Measurements from ENCODE around the gene POLA1. TPM values are rescaled to one million over a fixed set of nuclear protein-coding genes. Genes with fewer than 3 reads are reported as not detected.

Gene POLA1
- total RNA-seq, 4 donors from 2014 or later: 10.1 to 15.3 (median 13.1) TPM

GRCh38 chrX:24890677-24891076 lies 197.0 kb downstream of the POLA1 start:
- TF ChIP-seq POLR2AphosphoS5 (IDR thresholded peaks at IDR 0.05): no peak
- TF ChIP-seq CTCF (IDR thresholded peaks at IDR 0.05): no peak
- no peak for TF ChIP-seq POLR2A (IDR thresholded peaks at IDR 0.05)
- TF ChIP-seq EP300 (IDR thresholded peaks at IDR 0.05): no peak
- Histone ChIP-seq H3K27me3 (no peaks in the 10 kb centered on the region), H3K4me1 (no peaks in the 10 kb centered on the region), H3K4me3 (no peak overlapping the region), H3K9me3 (no peaks in the 10 kb centered on the region), H3K27ac (no peak overlapping the region), H3K36me3 (peaks cover 5% of the 10 kb centered on the region)
- 42% methylated on average over 2 of the region's 2 CpGs for WGBS
- DNase-seq (ENCODE audit: low spot score in 2 of 2): no peak

- Histone ChIP-seq H3K36me3 (no peaks in the 10 kb centered on the region), H3K4me1 (no peaks in the 10 kb centered on the region), H3K4me3 (no peak overlapping the region), H3K27me3 (no peaks in the 10 kb centered on the region), H3K27ac (no peak overlapping the region), H3K9me3 (no peaks in the 10 kb centered on the region)
- no peak for DNase-seq (ENCODE audit: low spot score in 2 of 2)
- 60% methylated on average over 6 of the region's 6 CpGs for WGBS
- no peak for TF ChIP-seq EP300 (IDR thresholded peaks at IDR 0.05)
- no peak for TF ChIP-seq POLR2AphosphoS5 (IDR thresholded peaks at IDR 0.05)
- TF ChIP-seq CTCF (IDR thresholded peaks at IDR 0.05): no peak
Measured at GRCh38 chrX:24899391-24899790, 205.7 kb downstream of the POLA1 start.

GRCh38 chrX:24900234-24900633 lies 206.5 kb downstream of the POLA1 start:
- no peaks in the 10 kb centered on the region for H3K4me1 ChIP-seq
- H3K27me3 ChIP-seq: no peaks in the 10 kb centered on the region
- no peak for DNase-seq (ENCODE audit: low spot score in 2 of 2)
- H3K4me3 ChIP-seq: no peak overlapping the region
- no peak overlapping the region for H3K27ac ChIP-seq
- TF ChIP-seq POLR2A (IDR thresholded peaks at IDR 0.05) (no peak), POLR2AphosphoS5 (IDR thresholded peaks at IDR 0.05) (no peak), EP300 (IDR thresholded peaks at IDR 0.05) (no peak), CTCF (IDR thresholded peaks at IDR 0.05) (no peak)
- 82% methylated on average over 1 of the region's 1 CpG for WGBS
- no peaks in the 10 kb centered on the region for H3K36me3 ChIP-seq
- no peaks in the 10 kb centered on the region for H3K9me3 ChIP-seq

GRCh38 chrX:24902806-24903205 lies 209.1 kb downstream of the POLA1 start:
- TF ChIP-seq POLR2A (IDR thresholded peaks at IDR 0.05) (no peak), POLR2AphosphoS5 (IDR thresholded peaks at IDR 0.05) (no peak), CTCF (IDR thresholded peaks at IDR 0.05) (no peak), EP300 (IDR thresholded peaks at IDR 0.05) (no peak)
- no peak overlapping the region for H3K27ac ChIP-seq
- DNase-seq (ENCODE audit: low spot score in 2 of 2): no peak
- no peaks in the 10 kb centered on the region for H3K9me3 ChIP-seq
- H3K27me3 ChIP-seq: no peaks in the 10 kb centered on the region
- no peak overlapping the region for H3K4me3 ChIP-seq
- WGBS: 77% methylated on average over 5 of the region's 5 CpGs
- H3K4me1 ChIP-seq: no peaks in the 10 kb centered on the region
- H3K36me3 ChIP-seq: no peaks in the 10 kb centered on the region

GRCh38 chrX:24918715-24919114 lies 225.0 kb downstream of the POLA1 start:
- 81% methylated on average over 3 of the region's 3 CpGs for WGBS
- no peak for TF ChIP-seq POLR2AphosphoS5 (IDR thresholded peaks at IDR 0.05)
- TF ChIP-seq CTCF (IDR thresholded peaks at IDR 0.05): no peak
- TF ChIP-seq EP300 (IDR thresholded peaks at IDR 0.05): no peak
- no peak for TF ChIP-seq POLR2A (IDR thresholded peaks at IDR 0.05)
- H3K27me3 ChIP-seq: no peaks in the 10 kb centered on the region
- no peak overlapping the region for H3K27ac ChIP-seq
- no peaks in the 10 kb centered on the region for H3K36me3 ChIP-seq
- no peak for DNase-seq (ENCODE audit: low spot score in 2 of 2)
- H3K4me3 ChIP-seq: no peak overlapping the region
- H3K9me3 ChIP-seq: no peaks in the 10 kb centered on the region
- H3K4me1 ChIP-seq: no peaks in the 10 kb centered on the region
